ENCODE measurements around the gene HDAC4. TPM values are rescaled to one million over a fixed set of nuclear protein-coding genes. Genes with fewer than 3 reads are reported as not detected.

HDAC4 gene
- total RNA-seq, 4 donors from 2014 or later: 12.9 to 91.6 (median 39.8) TPM

- Histone ChIP-seq H3K4me3 (replicated peaks in 1 of 3) (no peak overlapping the region), H3K4me1 (no peaks in the 10 kb centered on the region), H3K27me3 (no peaks in the 10 kb centered on the region), H3K9me3 (no peaks in the 10 kb centered on the region), H3K36me3 (peaks cover 20 to 22% of the 10 kb centered on the region in 2 donors), H3K27ac (no peak overlapping the region)
- TF ChIP-seq CTCF (IDR thresholded peaks at IDR 0.05) (no peak), POLR2A (IDR thresholded peaks at IDR 0.05) (no peak)
- intact Hi-C loops (cut with DNase I): no loop called here
- no peak for DNase-seq
- 90 to 92% methylated on average over 21 to 25 of the region's 25 CpGs for WGBS, 2 donors
Measured at GRCh38 chr2:239078128-239078924, 322.5 kb downstream of the HDAC4 start.

DNA sequence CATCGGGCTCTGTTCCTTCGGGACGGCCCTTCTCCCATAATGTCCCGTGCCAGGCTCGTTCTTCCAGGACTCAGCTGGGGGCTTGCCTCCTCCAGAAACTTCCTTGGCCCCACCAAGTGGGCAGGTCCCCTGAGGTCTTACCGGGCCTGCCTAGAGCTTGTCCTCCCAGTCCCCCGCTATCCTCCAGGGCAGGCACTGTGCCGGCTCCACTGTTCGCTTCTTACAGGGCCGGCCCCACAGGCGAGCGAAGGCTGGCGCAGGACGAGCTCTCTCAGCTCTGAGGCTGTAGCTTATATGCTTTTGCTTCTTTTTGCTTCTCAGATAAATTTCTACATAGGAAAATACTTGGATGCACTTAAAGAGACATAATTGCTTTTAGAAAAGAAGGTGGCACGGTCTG, 323.6 kb downstream of the HDAC4 start:
- 97 to 98% methylated on average over 15 of the region's 15 CpGs for WGBS, 2 donors
- DNase-seq: no peak
- Histone ChIP-seq H3K4me1 (no peaks in the 10 kb centered on the region), H3K27me3 (no peaks in the 10 kb centered on the region), H3K4me3 (replicated peaks in 1 of 3) (no peak overlapping the region), H3K27ac (no peak overlapping the region), H3K36me3 (peaks cover 15 to 18% of the 10 kb centered on the region in 2 donors), H3K9me3 (no peaks in the 10 kb centered on the region)
- intact Hi-C loops (cut with DNase I): no loop called here
- TF ChIP-seq CTCF (IDR thresholded peaks at IDR 0.05) (no peak), POLR2A (IDR thresholded peaks at IDR 0.05) (no peak)

DNA sequence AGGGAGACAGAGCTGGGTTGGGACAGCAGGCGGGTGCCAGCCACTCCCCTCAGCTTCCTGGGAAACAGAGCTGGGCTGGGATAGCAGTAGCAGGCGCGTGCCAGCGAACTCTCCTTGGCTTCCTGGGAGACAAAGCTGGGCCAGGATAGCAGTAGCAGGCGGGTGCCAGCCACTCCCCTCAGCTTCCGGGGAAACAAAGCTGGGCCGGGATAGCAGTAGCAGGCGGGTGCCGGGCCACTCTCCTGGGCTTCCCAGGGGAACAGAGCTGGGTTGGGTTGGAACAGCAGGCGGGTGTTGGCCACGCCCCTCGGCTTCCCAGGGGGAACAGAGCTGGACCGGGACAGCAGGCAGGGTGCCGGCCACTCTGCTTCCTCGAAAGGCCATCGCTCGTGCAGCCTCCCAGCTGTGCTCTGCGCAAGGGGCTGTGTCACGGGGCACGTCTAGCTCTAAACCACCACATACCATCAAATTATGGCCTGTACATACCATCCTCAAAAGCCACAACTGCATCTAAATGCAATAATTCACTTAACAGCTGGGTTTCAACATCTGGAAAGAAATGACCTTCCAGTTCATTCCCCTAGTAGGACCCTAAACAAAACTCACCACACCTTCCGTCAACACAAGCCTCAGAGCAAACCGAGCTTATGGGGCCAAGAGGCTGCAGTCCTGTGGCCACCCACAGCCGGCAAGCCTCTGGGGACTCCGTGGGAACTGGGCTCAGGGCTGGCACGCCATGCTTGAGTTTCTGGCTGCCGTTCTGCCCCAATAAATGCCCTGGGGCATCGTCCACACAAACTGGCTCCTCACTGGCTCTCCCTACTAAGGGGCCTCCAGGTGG, 324.7 kb downstream of the HDAC4 start:
- intact Hi-C loops (cut with DNase I): no loop called here
- no peak overlapping the region for H3K4me3 ChIP-seq (replicated peaks in 1 of 3)
- no peaks in the 10 kb centered on the region for H3K4me1 ChIP-seq
- H3K36me3 ChIP-seq: peaks cover 13 to 14% of the 10 kb centered on the region in 2 donors
- H3K9me3 ChIP-seq: no peaks in the 10 kb centered on the region
- TF ChIP-seq CTCF (IDR thresholded peaks at IDR 0.05) (no peak), POLR2A (IDR thresholded peaks at IDR 0.05) (no peak)
- no peaks in the 10 kb centered on the region for H3K27me3 ChIP-seq
- H3K27ac ChIP-seq: no peak overlapping the region
- DNase-seq: no peak
- 93 to 95% methylated on average over 18 to 22 of the region's 27 CpGs for WGBS, 2 donors

- intact Hi-C loops (cut with DNase I): no loop called here
- H3K9me3 ChIP-seq: no peaks in the 10 kb centered on the region
- peaks cover 7 to 13% of the 10 kb centered on the region in 2 donors for H3K36me3 ChIP-seq
- H3K27ac ChIP-seq: no peak overlapping the region
- TF ChIP-seq POLR2A (IDR thresholded peaks at IDR 0.05): no peak
- TF ChIP-seq CTCF (IDR thresholded peaks at IDR 0.05): no peak
- H3K4me3 ChIP-seq (replicated peaks in 1 of 3): no peak overlapping the region
- DNase-seq: no peak
- WGBS, 2 donors: 96 to 97% methylated on average over 16 to 18 of the region's 18 CpGs
- no peaks in the 10 kb centered on the region for H3K4me1 ChIP-seq
- H3K27me3 ChIP-seq: no peaks in the 10 kb centered on the region
Measured at GRCh38 chr2:239073745-239074530, 326.9 kb downstream of the HDAC4 start.
